HFF-Myc (cell line): ENCODE results near the gene STEAP1.

Experiments
- DNase-seq: peaks from one replicate; pipeline ENCODE4 v3.0.0-alpha.2; 2011; ENCODE audit warnings: low read depth; ENCODE audit errors: extremely low read depth
- H3K4me3 ChIP-seq: replicated peaks from 2 replicates; pipeline ENCODE4 v1.5.1; 2011; ENCODE audit warnings: low read depth, mild to moderate bottlenecking, control low read depth, low read length
- TF ChIP-seq, protein P1 (sequence below): IDR thresholded peaks from 2 replicates; pipeline ENCODE4 v1.5.1; 2012; ENCODE audit warnings: mild to moderate bottlenecking, low read depth, low read length, control low read depth; ENCODE audit errors: missing control alignments

Gene STEAP1

DNA sequence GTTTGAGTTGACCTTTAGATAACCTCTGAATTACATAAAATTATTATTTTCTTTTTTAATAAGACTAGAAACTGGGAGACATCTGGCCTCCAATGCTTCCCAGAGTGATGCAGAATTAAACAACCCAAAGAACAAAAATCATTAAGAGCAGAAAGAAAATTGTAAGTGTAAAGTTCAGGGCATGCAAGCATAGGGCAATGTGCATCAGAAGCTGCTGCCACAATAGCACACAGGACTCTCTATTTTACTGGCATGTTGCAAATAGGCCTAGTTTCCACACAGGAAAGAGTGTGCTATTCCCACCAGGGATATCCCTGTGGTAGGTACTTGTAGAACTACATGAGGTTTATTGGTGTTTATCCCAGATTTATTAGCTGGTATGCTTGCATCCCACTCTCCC is 36.7 kb downstream of the STEAP1 start:
- no peak overlapping the region for H3K4me3 ChIP-seq
- TF ChIP-seq, protein P1, sequence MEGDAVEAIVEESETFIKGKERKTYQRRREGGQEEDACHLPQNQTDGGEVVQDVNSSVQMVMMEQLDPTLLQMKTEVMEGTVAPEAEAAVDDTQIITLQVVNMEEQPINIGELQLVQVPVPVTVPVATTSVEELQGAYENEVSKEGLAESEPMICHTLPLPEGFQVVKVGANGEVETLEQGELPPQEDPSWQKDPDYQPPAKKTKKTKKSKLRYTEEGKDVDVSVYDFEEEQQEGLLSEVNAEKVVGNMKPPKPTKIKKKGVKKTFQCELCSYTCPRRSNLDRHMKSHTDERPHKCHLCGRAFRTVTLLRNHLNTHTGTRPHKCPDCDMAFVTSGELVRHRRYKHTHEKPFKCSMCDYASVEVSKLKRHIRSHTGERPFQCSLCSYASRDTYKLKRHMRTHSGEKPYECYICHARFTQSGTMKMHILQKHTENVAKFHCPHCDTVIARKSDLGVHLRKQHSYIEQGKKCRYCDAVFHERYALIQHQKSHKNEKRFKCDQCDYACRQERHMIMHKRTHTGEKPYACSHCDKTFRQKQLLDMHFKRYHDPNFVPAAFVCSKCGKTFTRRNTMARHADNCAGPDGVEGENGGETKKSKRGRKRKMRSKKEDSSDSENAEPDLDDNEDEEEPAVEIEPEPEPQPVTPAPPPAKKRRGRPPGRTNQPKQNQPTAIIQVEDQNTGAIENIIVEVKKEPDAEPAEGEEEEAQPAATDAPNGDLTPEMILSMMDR: no peak
- DNase-seq: no peak

DNA sequence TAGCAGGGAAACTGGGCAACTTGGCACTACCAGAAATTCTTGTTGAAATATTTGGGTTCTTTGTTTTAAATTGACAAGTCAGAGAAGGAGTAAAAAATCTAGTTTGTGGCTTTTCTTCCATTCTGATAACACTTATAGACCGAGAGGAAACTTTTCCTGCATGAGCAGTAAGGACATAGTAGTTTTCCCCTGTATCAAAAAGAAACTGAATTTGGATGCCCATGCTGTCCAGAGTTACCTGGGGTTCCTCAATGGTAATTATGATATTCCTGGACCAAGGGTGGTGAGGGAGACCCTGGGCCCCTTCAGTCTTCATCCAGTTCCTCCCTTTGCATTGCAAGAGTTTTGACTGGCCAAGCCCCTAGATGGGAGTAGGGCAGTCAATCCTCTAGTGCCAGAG is 37.4 kb downstream of the STEAP1 start:
- no peak for DNase-seq
- TF ChIP-seq, protein P1: no peak
- H3K4me3 ChIP-seq: no peak overlapping the region

DNA sequence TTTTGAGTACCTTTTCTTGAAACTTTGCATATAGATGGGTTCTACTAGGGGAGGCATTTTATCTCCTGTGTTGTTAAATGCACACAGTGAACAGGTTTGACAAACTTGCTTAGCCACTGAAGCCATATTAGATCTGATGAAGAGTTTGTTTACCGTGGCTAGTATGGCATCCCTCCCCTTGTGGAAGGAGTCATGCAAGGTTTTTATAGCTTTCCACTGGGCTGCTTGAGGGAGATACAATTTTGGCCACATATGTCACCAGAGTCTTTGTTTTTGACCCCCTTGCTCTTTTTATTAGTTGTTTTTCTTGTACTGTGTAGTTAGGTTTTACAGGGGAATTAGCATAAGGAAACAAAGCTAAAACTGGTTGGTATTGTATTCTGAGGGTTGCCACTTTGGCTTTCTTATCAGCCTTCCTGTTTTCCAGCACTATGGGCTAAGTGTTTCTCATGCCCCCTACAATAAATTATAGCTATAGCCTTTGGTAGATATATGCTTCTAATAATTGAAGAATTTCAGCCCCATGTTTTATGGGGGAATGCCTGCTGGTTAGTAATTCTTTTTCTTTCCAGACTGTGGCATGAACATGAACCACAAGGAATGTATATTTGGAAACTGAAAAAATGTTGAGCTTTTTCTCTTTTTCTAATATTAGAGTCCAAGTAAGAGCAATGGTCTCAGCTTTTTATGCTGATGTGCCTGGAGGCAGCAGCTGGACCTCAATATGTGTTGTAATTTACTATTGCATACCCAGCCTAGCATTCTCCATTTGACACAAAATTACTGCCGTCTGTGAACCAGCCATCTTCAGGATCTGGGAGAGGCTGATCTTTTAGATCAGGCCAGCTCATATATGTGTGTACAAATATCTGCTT is 38.8 kb downstream of the STEAP1 start:
- TF ChIP-seq, protein P1: no peak
- DNase-seq: no peak
- H3K4me3 ChIP-seq: no peak overlapping the region

DNA sequence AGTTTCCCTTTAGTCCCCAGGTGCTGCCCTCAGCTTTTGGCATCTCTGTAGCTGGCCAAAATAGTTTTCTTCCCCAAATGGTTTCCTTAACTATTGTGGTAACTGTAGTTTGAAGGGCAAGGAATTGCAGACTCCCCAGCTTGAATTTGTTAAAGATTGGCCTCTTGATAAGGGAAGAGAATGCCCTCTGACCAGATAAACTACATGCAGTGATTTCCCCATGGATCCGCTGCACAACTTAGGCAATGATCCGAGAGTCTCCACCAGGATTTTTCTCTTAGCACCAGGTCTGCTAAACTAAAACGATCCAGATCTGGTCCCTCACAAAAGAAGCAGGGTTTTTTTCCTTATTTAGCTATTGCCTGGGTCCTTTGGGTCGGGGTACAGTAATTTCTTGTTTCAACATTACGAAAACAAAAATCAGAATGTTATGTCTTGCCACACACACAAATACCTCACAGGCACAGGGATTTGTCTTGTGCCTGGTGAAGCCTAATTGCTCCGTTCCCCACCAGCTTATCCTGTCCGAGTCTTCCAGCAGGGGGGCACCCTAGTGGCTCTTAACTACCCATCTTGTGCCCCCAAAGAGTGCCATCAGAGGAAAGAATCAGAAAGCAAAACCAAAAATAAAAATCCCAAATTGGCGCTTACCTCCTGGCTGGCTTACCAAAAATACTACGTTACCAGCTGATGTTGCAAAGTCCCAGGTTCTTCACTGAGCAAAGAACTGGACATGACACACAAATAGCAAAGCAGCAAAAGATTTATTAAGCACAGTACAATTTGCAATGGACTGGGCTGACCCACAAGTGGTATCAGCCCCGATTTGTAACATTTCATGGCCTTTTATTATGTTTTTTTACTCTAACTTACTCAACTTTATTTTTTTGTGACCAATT is 40.9 kb downstream of the STEAP1 start:
- DNase-seq: no peak
- TF ChIP-seq, protein P1: no peak
- no peak overlapping the region for H3K4me3 ChIP-seq

DNA sequence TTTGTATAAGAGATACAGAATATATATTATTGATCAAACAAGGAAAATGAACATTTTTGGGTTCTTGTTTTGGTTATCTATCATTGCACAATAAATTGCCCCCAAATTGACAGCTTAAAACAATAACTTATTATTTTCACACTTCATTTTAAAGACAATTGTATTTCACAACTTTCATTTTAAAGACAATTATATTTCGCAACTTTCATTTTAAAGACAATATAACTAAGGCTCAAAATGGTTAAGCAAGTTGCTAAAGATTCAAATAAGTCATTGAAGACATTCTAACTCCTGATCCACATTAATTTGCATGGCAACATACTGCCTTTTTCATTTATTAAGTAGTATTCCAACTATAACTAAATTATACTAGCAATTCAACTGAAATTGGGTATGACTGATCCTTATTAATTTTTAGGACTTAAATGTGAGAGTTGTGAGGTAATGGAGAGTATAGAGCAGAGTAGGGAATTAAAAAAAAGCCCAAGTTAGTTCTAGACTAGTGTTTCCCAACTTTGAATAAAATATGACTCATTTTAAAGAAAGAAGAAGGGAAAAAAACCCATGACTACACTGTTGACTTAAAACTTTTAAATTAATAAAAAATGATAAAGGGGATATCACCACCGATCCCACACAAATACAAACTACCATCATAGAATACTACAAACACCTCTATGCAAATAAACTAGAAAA is 47.4 kb downstream of the STEAP1 start:
- no peak for DNase-seq
- H3K4me3 ChIP-seq: no peak overlapping the region
- TF ChIP-seq, protein P1: no peak

DNA sequence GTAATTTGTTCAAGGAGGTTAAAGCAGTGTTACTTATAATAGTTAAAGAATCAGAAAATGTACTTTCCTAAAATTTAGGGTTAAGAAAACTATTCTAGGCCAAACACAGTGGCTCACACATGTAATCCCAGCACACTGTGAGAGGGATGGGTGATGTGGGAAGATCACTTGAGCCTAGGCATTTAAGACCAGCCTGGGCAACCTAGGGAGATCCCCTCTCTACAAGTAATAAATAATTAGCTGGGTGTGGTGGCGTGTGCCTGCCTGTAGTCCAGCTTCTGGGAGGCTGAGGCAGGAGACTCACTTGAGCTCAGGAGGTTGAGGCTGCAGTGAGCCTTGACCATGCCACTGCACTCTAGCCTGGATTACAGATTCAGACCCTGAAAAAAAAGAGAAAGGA is 53.7 kb downstream of the STEAP1 start:
- DNase-seq: no peak
- H3K4me3 ChIP-seq: no peak overlapping the region
- TF ChIP-seq, protein P1: no peak
